Gastrocnemius medialis (tissue), 4 donors: ENCODE measurements around the gene RASGRP1.

ENCODE experiments used
- POLR2A ChIP-seq, 2 donors: fragments of 450-650 bp; IDR thresholded peaks; one replicate each; pipeline ENCODE4 v1.6.1; 2017; ENCODE audit warnings: antibody characterized with exemption in 2 of 2, mild to moderate bottlenecking in 2 of 2, moderate library complexity in 2 of 2
- TF ChIP-seq, protein P1 (sequence below), 5 experiments: fragments of 450-650 bp in 3 of 5; fragments of 200-600 bp in 2 of 5; sonication (generic) in 2 of 5; IDR thresholded peaks in 4 of 5; conservative IDR thresholded peaks in 1 of 5; 1 replicate in 4 of 5; 2 replicates in 1 of 5; pipeline ENCODE4 v1.5.1; 2016 to 2019; ENCODE audit warnings: antibody characterized with exemption in 5 of 5, mild to moderate bottlenecking in 3 of 5, moderate library complexity in 3 of 5

DNA sequence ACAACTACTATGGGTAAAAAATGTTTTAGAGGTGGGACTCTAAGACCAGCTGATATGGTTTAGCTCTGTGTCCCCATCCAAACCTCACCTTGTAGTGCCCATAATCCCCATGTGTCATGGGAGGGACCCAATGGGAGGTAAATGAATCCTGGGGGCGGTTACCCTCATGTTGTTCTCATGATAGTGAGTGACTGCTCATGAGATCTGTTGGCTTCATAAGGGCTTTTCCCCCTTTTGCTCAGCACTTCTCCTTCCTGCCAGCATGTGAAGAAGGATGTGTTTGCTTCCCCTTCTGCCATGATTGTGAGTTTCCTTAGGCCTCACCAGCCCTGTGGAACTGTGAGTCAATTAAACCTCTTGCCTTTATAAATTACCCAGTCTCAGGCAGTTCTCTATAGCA lies 65.0 kb downstream of the RASGRP1 start:
- TF ChIP-seq, protein P1, sequence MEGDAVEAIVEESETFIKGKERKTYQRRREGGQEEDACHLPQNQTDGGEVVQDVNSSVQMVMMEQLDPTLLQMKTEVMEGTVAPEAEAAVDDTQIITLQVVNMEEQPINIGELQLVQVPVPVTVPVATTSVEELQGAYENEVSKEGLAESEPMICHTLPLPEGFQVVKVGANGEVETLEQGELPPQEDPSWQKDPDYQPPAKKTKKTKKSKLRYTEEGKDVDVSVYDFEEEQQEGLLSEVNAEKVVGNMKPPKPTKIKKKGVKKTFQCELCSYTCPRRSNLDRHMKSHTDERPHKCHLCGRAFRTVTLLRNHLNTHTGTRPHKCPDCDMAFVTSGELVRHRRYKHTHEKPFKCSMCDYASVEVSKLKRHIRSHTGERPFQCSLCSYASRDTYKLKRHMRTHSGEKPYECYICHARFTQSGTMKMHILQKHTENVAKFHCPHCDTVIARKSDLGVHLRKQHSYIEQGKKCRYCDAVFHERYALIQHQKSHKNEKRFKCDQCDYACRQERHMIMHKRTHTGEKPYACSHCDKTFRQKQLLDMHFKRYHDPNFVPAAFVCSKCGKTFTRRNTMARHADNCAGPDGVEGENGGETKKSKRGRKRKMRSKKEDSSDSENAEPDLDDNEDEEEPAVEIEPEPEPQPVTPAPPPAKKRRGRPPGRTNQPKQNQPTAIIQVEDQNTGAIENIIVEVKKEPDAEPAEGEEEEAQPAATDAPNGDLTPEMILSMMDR (IDR thresholded peaks at IDR 0.05 in 4 of 5, conservative IDR thresholded peaks at IDR 0.05 in 1 of 5), result no peak
- no peak for TF ChIP-seq POLR2A (IDR thresholded peaks at IDR 0.05)
